Liver (tissue), 3 donors: ENCODE results near the gene STAG2.

ENCODE experiments used
- CTCF ChIP-seq: fragments of 150-350 bp; IDR thresholded peaks from 2 replicates; pipeline ENCODE4 v1.5.1; 2017; ENCODE audit warnings: improper control_type of control experiment, low read depth, low read length; ENCODE audit not compliant: missing input control
- HNF4G ChIP-seq: IDR thresholded peaks from 2 replicates; pipeline ENCODE4 v1.6.1; 2016; ENCODE audit warnings: antibody characterized with exemption
- MAX ChIP-seq: IDR thresholded peaks from 2 replicates; pipeline ENCODE4 v1.6.1; 2016; ENCODE audit warnings: antibody characterized with exemption
- REST ChIP-seq: IDR thresholded peaks from 2 replicates; pipeline ENCODE4 v1.6.1; 2016; ENCODE audit warnings: antibody characterized with exemption, mild to moderate bottlenecking
- SP1 ChIP-seq: IDR thresholded peaks from 2 replicates; pipeline ENCODE4 v1.6.1; 2018; ENCODE audit warnings: antibody characterized with exemption, mild to moderate bottlenecking
- TAF1 ChIP-seq: conservative IDR thresholded peaks from 2 replicates; pipeline ENCODE4 v1.6.1; 2016; ENCODE audit warnings: antibody characterized with exemption, mild to moderate bottlenecking
- donor health status: healthy.
- donor health status: healthy.

DNA sequence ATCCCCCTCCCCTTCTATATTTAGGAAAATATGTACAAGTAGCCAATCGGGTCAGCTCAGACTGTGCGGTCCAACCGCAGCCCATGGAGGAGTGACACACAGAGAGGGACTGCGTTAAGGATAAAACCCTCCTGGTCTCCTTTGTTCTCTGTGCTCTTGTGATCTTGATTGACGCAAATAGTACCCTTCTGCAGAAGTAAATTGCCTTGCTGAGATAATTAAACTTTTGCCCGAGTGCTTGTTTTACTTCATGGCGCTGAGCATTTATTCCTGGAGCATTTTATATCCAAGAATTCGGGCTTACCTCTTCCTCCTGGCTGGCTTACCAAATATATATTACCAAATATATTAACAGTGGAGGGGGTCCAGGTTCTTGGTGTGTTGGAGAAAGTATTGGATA, 184.2 kb downstream of the STAG2 start:
- TF ChIP-seq CTCF, result no peak
- no peak for TF ChIP-seq REST
- TF ChIP-seq MAX, result no peak
- no peak for TF ChIP-seq HNF4G
- TF ChIP-seq SP1, result no peak
- TF ChIP-seq TAF1, result no peak
